WTC11 (cell line): Measurements from ENCODE around the gene C6. TPM values are rescaled to one million over a fixed set of nuclear protein-coding genes. Genes with fewer than 3 reads are reported as not detected.

Source experiments
- ATAC-seq: fragments of 200-7000 bp; cut with Tn5 transposase; 2 replicates; pipeline ENCODE4 v1.10.0; 2021; ENCODE audit warnings: mild to moderate bottlenecking, moderate library complexity
- CTCF ChIA-PET: fragments of 300-600 bp; sonication (Branson Sonifier 250); formaldehyde crosslinking; loops from one replicate; lab custom pipeline; 2021; ENCODE audit warnings: antibody characterized with exemption; lab: Charles Lee
- POLR2A ChIA-PET: fragments of 350-600 bp; sonication (Branson Sonifier 250); formaldehyde crosslinking; loops from one replicate; lab custom pipeline; 2021; ENCODE audit warnings: antibody characterized with exemption; lab: Charles Lee
- DNase-seq: peaks from one replicate; pipeline ENCODE4 v3.0.0; 2021; ENCODE audit warnings: low spot score
- H3K27ac Mint-ChIP-seq: 2 replicates; pipeline ENCODE4 v1.8.0; 2021; ENCODE audit warnings: mixed read lengths
- H3K27me3 Mint-ChIP-seq: 2 replicates; pipeline ENCODE4 v1.8.0; 2021; ENCODE audit warnings: low read depth, mild to moderate bottlenecking, moderate library complexity, mixed read lengths
- H3K36me3 Mint-ChIP-seq: 2 replicates; pipeline ENCODE4 v1.8.0; 2021; ENCODE audit warnings: mixed read lengths
- H3K4me1 Mint-ChIP-seq: 2 replicates; pipeline ENCODE4 v1.8.0; 2022; ENCODE audit warnings: mixed read lengths
- H3K4me3 Mint-ChIP-seq: 2 replicates; pipeline ENCODE4 v1.8.0; 2021; ENCODE audit warnings: mild to moderate bottlenecking, moderate library complexity, mixed read lengths
- H3K9me3 Mint-ChIP-seq: 2 replicates; pipeline ENCODE4 v1.8.0; 2021; ENCODE audit warnings: mixed read lengths
- ATF3 ChIP-seq: sonication (generic); formaldehyde crosslinking; conservative IDR thresholded peaks from 2 replicates; pipeline ENCODE4 v1.8.1; 2022; ENCODE audit warnings: mild to moderate bottlenecking, missing genetic modification reagents
- E2F5 ChIP-seq: sonication (generic); formaldehyde crosslinking; IDR thresholded peaks from 2 replicates; pipeline ENCODE4 v1.8.1; 2022; ENCODE audit warnings: mild to moderate bottlenecking, moderate library complexity, missing genetic modification reagents
- EMX1 ChIP-seq: fragments of 250-450 bp; sonication (Bioruptor Pico); IDR thresholded peaks from 2 replicates; pipeline ENCODE4 v1.8.0; 2021; ENCODE audit warnings: mild to moderate bottlenecking
- ERG ChIP-seq: fragments of 250-450 bp; sonication (Bioruptor Pico); IDR thresholded peaks from 2 replicates; pipeline ENCODE4 v1.8.0; 2021; ENCODE audit warnings: mild to moderate bottlenecking
- JAZF1 ChIP-seq: fragments of 250-450 bp; sonication (Bioruptor Pico); IDR thresholded peaks from 2 replicates; pipeline ENCODE4 v1.9.0; 2021; ENCODE audit warnings: moderate library complexity, mild to moderate bottlenecking, inconsistent platforms
- NFYB ChIP-seq: sonication (generic); formaldehyde crosslinking; conservative IDR thresholded peaks from 2 replicates; pipeline ENCODE4 v1.8.0; 2022; ENCODE audit warnings: low read depth, missing genetic modification reagents
- NR1H2 ChIP-seq: sonication (generic); formaldehyde crosslinking; IDR thresholded peaks from 2 replicates; pipeline ENCODE4 v1.9.0; 2021; ENCODE audit warnings: mild to moderate bottlenecking, moderate library complexity, missing genetic modification reagents
- RELA ChIP-seq: sonication (generic); formaldehyde crosslinking; IDR thresholded peaks from 2 replicates; pipeline ENCODE4 v1.8.1; 2022; ENCODE audit warnings: missing genetic modification reagents, mild to moderate bottlenecking, borderline replicate concordance
- SOX15 ChIP-seq: fragments of 250-450 bp; sonication (Bioruptor Pico); IDR thresholded peaks from 2 replicates; pipeline ENCODE4 v1.9.0; 2021; ENCODE audit warnings: mild to moderate bottlenecking
- ZBTB43 ChIP-seq: sonication (generic); formaldehyde crosslinking; IDR thresholded peaks from 2 replicates; pipeline ENCODE4 v1.8.1; 2023; ENCODE audit warnings: mild to moderate bottlenecking, missing genetic modification reagents
- ZMAT4 ChIP-seq: fragments of 250-450 bp; sonication (Bioruptor Pico); IDR thresholded peaks from 2 replicates; pipeline ENCODE4 v1.9.0; 2021; ENCODE audit warnings: mild to moderate bottlenecking
- ZNF138 ChIP-seq: sonication (generic); formaldehyde crosslinking; conservative IDR thresholded peaks from 2 replicates; pipeline ENCODE4 v1.8.1; 2022; ENCODE audit warnings: mild to moderate bottlenecking, moderate library complexity, missing genetic modification reagents
- ZNF281 ChIP-seq: sonication (generic); formaldehyde crosslinking; IDR thresholded peaks from 2 replicates; pipeline ENCODE4 v1.8.0; 2023; ENCODE audit warnings: mild to moderate bottlenecking, missing genetic modification reagents
- ZNF671 ChIP-seq: fragments of 250-450 bp; sonication (Bioruptor Pico); IDR thresholded peaks from 2 replicates; pipeline ENCODE4 v1.8.0; 2021; ENCODE audit warnings: mild to moderate bottlenecking
- total RNA-seq: library from RNA; stranded (reverse); gene quantifications from 3 replicates; pipeline ENCODE4 v1.2.3, GENCODE V29; 2021
- TF ChIP-seq, protein P1 (sequence below): sonication (generic); formaldehyde crosslinking; IDR thresholded peaks from 2 replicates; pipeline ENCODE4 v1.8.1; 2022; ENCODE audit warnings: mild to moderate bottlenecking, missing genetic modification reagents, moderate library complexity, borderline replicate concordance

C6 gene
- total RNA-seq, 1 experiment from 2014 or later, result 0.13 TPM

GRCh38 chr5:41115281-41115680 lies 98.1 kb downstream of the C6 start:
- H3K27me3 Mint-ChIP-seq, result no peaks in the 10 kb centered on the region
- POLR2A ChIA-PET, result no interaction called here
- no peak for TF ChIP-seq JAZF1 (CRISPR knock-in tag)
- no peak for TF ChIP-seq ATF3
- no peak for TF ChIP-seq ZMAT4 (CRISPR knock-in tag)
- TF ChIP-seq RELA (CRISPR knock-in tag), result no peak
- no peak for TF ChIP-seq ZNF138 (CRISPR knock-in tag)
- TF ChIP-seq ZNF671 (CRISPR knock-in tag), result no peak
- no peak for TF ChIP-seq NFYB (CRISPR knock-in tag)
- TF ChIP-seq E2F5 (CRISPR knock-in tag), result no peak
- TF ChIP-seq ZNF281 (CRISPR knock-in tag), result no peak
- TF ChIP-seq, protein P1, sequence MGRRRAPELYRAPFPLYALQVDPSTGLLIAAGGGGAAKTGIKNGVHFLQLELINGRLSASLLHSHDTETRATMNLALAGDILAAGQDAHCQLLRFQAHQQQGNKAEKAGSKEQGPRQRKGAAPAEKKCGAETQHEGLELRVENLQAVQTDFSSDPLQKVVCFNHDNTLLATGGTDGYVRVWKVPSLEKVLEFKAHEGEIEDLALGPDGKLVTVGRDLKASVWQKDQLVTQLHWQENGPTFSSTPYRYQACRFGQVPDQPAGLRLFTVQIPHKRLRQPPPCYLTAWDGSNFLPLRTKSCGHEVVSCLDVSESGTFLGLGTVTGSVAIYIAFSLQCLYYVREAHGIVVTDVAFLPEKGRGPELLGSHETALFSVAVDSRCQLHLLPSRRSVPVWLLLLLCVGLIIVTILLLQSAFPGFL (CRISPR knock-in tag), result no peak
- TF ChIP-seq, all 79 proteins: peak for 0
- no peaks in the 10 kb centered on the region for H3K9me3 Mint-ChIP-seq
- CTCF ChIA-PET, result interaction anchor here (1.2 to 1.4 kb wide), 3 partner anchors 13 to 526 kb away, joined by 3 to 6 read pairs (median 6); no protein-coding TSS in a partner anchor
- no peak overlapping the region for H3K4me3 Mint-ChIP-seq
- no peak for ATAC-seq
- H3K36me3 Mint-ChIP-seq, result no peaks in the 10 kb centered on the region
- H3K27ac Mint-ChIP-seq, result no peak overlapping the region
- H3K4me1 Mint-ChIP-seq, result no peaks in the 10 kb centered on the region
- no peak for DNase-seq

- Mint-ChIP-seq H3K27ac (no peak overlapping the region), H3K36me3 (no peaks in the 10 kb centered on the region), H3K4me3 (no peak overlapping the region), H3K4me1 (no peaks in the 10 kb centered on the region), H3K9me3 (no peaks in the 10 kb centered on the region), H3K27me3 (no peaks in the 10 kb centered on the region)
- POLR2A ChIA-PET, result no interaction called here
- CTCF ChIA-PET, result no interaction called here
- TF ChIP-seq SOX15 (CRISPR knock-in tag), result no peak
- no peak for TF ChIP-seq NR1H2 (CRISPR knock-in tag)
- no peak for TF ChIP-seq ZBTB43 (CRISPR knock-in tag)
- TF ChIP-seq ERG (CRISPR knock-in tag), result no peak
- no peak for TF ChIP-seq EMX1
- no peak for DNase-seq
- ATAC-seq, result no peak
Observed at GRCh38 chr5:41112486-41113455, 100.6 kb downstream of the C6 start.
